ENCODE results near the gene TMEM190.

- TF ChIP-seq CTCF (IDR thresholded peaks at IDR 0.05) = no peak
- no peak for TF ChIP-seq POLR2AphosphoS5 (IDR thresholded peaks at IDR 0.05; ENCODE audit: low read depth, low read length)
- TF ChIP-seq REST (IDR thresholded peaks at IDR 0.05; ENCODE audit: insufficient read depth in 1 of 2, low read depth in 2 of 2, low read length in 1 of 2) = no peak
- TF ChIP-seq TCF7L2 (IDR thresholded peaks at IDR 0.05; ENCODE audit: low read depth, low read length) = no peak
These were observed 21.9 kb upstream of the TMEM190 start, which contains the start of gene COX6B2 for GRCh38 chr19:55354698-55355212.
